RWPE2 (cell line): ENCODE measurements around the gene RTCA.
"Not testable (repeated sequence)": the region's sequence is repeated elsewhere in the genome, so short reads cannot be mapped to it uniquely, and the experiment has no call there.

Source experiments
- ATAC-seq: fragments of 200-7000 bp; cut with Tn5 transposase; 3 replicates; pipeline ENCODE4 v1.9.1; 2021; ENCODE audit warnings: low read depth
- DNase-seq: peaks from one replicate; pipeline ENCODE4 v3.0.0-alpha.2; 2020; ENCODE audit warnings: low spot score
- H3K27ac ChIP-seq: fragments of 450-650 bp; 2 replicates; pipeline ENCODE4 v1.5.1; 2017; ENCODE audit warnings: mild to moderate bottlenecking; ENCODE audit not compliant: poor library complexity, severe bottlenecking
- H3K27me3 ChIP-seq: fragments of 250-450 bp; sonication (Bioruptor Pico); 2 replicates; pipeline ENCODE4 v1.5.1; 2021; ENCODE audit warnings: mild to moderate bottlenecking, moderate library complexity; ENCODE audit not compliant: insufficient read depth, poor library complexity, severe bottlenecking
- H3K36me3 ChIP-seq: fragments of 250-450 bp; sonication (Bioruptor Pico); 2 replicates; pipeline ENCODE4 v1.5.1; 2020; ENCODE audit warnings: low read depth, mild to moderate bottlenecking, moderate library complexity
- H3K4me1 ChIP-seq: fragments of 250-450 bp; sonication (Bioruptor Pico); 2 replicates; pipeline ENCODE4 v1.5.1; 2021; ENCODE audit warnings: mild to moderate bottlenecking, moderate library complexity; ENCODE audit not compliant: insufficient read depth, poor library complexity, severe bottlenecking
- H3K4me3 ChIP-seq: fragments of 250-450 bp; sonication (Bioruptor Pico); 2 replicates; pipeline ENCODE4 v1.5.1; 2021; ENCODE audit warnings: mild to moderate bottlenecking, moderate library complexity; ENCODE audit not compliant: severe bottlenecking
- H3K9me3 ChIP-seq: fragments of 250-450 bp; sonication (Bioruptor Pico); 2 replicates; pipeline ENCODE4 v1.5.1; 2021; ENCODE audit warnings: mild to moderate bottlenecking, moderate library complexity; ENCODE audit not compliant: severe bottlenecking
- TF ChIP-seq, protein P1 (sequence below): fragments of 450-650 bp; IDR thresholded peaks from one replicate; pipeline ENCODE4 v1.5.1; 2017; ENCODE audit warnings: mild to moderate bottlenecking, moderate library complexity; ENCODE audit not compliant: poor library complexity, severe bottlenecking

RTCA gene

DNA sequence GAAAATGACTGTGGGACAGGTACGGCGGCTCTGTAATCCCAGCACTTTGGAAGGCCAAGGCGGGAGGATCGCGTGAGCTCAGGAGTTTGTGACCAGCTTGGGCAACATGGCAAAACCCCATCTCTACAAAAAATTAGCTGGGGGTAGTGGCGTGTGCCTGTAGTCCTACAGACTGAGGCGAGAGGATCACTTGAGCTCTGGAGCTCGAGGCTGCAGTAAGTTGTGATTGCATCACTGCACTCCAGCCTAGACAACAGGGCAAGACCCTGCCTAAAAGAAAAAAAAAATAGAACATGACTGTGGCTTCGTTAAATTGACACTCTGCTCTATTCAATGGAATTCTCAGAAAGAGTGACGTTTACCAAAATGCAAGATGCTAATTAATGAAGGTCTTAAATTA, 12.5 kb upstream of the RTCA start:
- Histone ChIP-seq H3K27me3 (no peaks in the 10 kb centered on the region), H3K4me1 (peaks cover 5% of the 10 kb centered on the region), H3K36me3 (no peaks in the 10 kb centered on the region), H3K9me3 (no peaks in the 10 kb centered on the region), H3K4me3 (no peak overlapping the region), H3K27ac (no peak overlapping the region)
- ATAC-seq, result no peak
- no peak for DNase-seq
- TF ChIP-seq, protein P1, sequence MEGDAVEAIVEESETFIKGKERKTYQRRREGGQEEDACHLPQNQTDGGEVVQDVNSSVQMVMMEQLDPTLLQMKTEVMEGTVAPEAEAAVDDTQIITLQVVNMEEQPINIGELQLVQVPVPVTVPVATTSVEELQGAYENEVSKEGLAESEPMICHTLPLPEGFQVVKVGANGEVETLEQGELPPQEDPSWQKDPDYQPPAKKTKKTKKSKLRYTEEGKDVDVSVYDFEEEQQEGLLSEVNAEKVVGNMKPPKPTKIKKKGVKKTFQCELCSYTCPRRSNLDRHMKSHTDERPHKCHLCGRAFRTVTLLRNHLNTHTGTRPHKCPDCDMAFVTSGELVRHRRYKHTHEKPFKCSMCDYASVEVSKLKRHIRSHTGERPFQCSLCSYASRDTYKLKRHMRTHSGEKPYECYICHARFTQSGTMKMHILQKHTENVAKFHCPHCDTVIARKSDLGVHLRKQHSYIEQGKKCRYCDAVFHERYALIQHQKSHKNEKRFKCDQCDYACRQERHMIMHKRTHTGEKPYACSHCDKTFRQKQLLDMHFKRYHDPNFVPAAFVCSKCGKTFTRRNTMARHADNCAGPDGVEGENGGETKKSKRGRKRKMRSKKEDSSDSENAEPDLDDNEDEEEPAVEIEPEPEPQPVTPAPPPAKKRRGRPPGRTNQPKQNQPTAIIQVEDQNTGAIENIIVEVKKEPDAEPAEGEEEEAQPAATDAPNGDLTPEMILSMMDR, result no peak

DNA sequence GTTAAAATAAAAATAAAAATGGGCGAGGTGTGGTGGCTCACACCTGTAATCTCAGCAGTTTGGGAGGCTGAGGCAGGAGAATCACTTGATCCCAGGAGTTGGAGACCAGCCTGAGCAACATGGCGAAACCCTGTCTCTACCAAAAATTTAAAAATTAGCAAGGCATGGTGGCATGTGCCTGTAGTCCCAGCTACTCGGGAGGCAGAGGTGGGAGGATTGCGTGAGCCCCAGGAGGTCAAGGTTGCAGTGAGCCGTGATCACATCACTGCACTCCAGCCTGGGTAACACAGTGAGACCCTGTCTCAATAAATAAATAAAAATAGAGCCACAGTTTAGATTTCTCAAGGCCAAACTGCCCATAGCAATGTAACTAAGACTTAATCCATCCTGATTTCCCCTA, 9.7 kb upstream of the RTCA start:
- not testable (repeated sequence) for H3K36me3 ChIP-seq, H3K27ac ChIP-seq, H3K27me3 ChIP-seq, H3K4me1 ChIP-seq, ATAC-seq, H3K4me3 ChIP-seq, H3K9me3 ChIP-seq, DNase-seq

DNA sequence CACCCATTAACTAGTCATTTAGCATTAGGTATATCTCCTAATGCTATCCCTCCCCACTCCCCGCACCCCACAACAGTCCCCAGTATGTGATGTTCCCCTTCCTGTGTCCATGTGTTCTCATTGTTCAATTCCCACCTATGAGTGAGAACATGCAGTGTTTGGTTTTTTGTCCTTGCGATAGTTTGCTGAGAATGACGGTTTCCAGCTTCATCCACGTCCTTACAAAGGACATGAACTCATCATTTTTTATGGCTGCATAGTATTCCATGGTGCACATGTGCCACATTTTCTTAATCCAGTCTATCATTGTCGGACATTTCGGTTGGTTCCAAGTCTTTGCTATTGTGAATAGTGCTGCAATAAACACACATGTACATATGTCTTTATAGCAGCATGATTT, 7.6 kb upstream of the RTCA start:
- not testable (repeated sequence) for H3K9me3 ChIP-seq, H3K27me3 ChIP-seq, H3K36me3 ChIP-seq, H3K4me1 ChIP-seq, H3K27ac ChIP-seq, ATAC-seq, DNase-seq, H3K4me3 ChIP-seq

DNA sequence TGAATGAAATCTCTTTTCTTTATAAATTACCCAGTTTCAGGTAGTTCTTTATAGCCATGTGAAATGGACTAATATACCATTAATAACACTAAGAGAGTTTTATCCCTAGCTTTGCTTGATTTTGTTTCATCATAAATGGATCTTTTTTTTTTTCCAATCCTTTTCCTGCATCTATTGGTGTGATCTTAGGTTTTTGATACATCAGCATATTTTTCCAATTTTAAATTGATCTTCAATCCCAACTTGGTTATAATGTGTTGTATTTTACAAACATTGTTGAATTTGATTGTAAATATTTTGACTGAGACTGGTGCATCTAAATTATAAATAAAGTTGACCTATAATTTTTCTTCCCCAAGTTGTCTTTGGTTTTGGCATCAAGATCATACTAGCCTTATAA, 4.3 kb upstream of the RTCA start:
- H3K9me3 ChIP-seq, result no peaks in the 10 kb centered on the region
- ATAC-seq (no peak), DNase-seq (no peak)
- TF ChIP-seq, protein P1, result no peak
- 0 out of 2 replicates have a peak, but pooled peaks cover 4% of the 10 kb centered on the region for H3K36me3 ChIP-seq
- H3K27ac ChIP-seq, result no peak overlapping the region
- H3K4me1 ChIP-seq, result no peaks in the 10 kb centered on the region
- H3K4me3 ChIP-seq, result no peak overlapping the region
- no peaks in the 10 kb centered on the region for H3K27me3 ChIP-seq

DNA sequence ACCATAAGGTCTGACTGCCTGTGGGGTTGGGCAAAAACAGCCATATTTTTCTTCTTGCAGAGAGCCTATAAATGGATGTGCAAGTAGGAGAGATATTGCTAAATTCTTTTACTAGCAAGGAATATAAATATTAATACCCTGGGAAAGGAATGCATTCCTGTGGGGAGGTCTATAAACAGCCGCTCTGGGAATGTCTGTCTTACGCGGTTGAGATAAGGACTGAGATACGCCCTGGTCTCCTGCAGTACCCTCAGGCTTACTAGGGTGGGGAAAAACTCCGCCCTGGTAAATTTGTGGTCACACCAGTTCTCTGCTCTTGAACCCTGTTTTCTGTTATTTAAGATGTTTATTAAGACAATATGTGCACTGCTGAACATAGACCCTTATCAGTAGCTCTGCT, 1.9 kb upstream of the RTCA start:
- not testable (repeated sequence) for H3K27ac ChIP-seq, H3K4me1 ChIP-seq, DNase-seq, H3K9me3 ChIP-seq, H3K4me3 ChIP-seq, H3K27me3 ChIP-seq, ATAC-seq
- H3K36me3 ChIP-seq, result peaks cover 26% of the 10 kb centered on the region

DNA sequence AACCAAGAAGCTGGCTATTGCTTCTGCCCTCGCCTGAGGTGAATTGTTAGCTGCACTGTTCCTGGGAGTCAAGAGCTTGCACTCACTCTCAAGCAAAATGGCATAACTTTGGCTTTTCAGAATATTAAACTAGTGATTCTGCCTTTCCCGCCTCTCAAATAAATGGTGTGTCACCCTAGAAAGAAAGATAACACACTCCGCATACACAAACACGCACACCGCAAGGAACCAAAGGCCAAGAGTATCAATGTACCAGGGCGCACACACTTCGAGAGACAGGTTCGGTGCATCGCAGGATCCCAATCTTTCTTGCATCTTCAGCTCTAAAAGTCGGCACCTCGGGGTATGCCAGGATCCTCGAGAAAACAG, 470 bp upstream of the RTCA start:
- Histone ChIP-seq H3K27me3 (no peaks in the 10 kb centered on the region), H3K27ac (no peak overlapping the region), H3K36me3 (peaks cover 40% of the 10 kb centered on the region), H3K9me3 (no peaks in the 10 kb centered on the region), H3K4me3 (peak overlapping the region; percentile 83), H3K4me1 (peaks cover 3% of the 10 kb centered on the region)
- ATAC-seq (peak; percentile 59), DNase-seq (no peak)
- TF ChIP-seq, protein P1, result no peak
